Naive thymus-derived CD4-positive, alpha-beta T cell (primary cell): Measurements from ENCODE around the gene DMXL1. TPM values are rescaled to one million over a fixed set of nuclear protein-coding genes. Genes with fewer than 3 reads are reported as not detected.

Experiments used
- ATAC-seq: fragments of 150-1000 bp; cut with Tn5 transposase; 2 replicates; pipeline ENCODE4 v1.10.0; 2021; ENCODE audit warnings: mild to moderate bottlenecking, moderate library complexity
- CTCF ChIA-PET: fragments of 350-600 bp; sonication (Branson Sonifier 250); formaldehyde crosslinking; loops from one replicate; lab custom pipeline; 2021; ENCODE audit warnings: antibody characterized with exemption; lab: Charles Lee
- POLR2A ChIA-PET: fragments of 350-600 bp; sonication (Branson Sonifier 250); formaldehyde crosslinking; loops from one replicate; lab custom pipeline; 2021; ENCODE audit warnings: antibody characterized with exemption, inconsistent platforms; lab: Charles Lee
- DNase-seq, 9 donors: peaks; one replicate each; pipeline versions ENCODE4 v3.0.0 to v3.0.0-alpha.2; 2020 to 2022; ENCODE audit warnings: mixed read lengths in 1 of 9
- H3K27ac ChIP-seq: one replicate; pipeline ENCODE4 v1.7.0; 2013; ENCODE audit warnings: mild to moderate bottlenecking, low read depth, low read length, moderate library complexity
- H3K27me3 ChIP-seq, 2 donors: one replicate each; pipeline ENCODE4 v1.7.0; 2013; ENCODE audit warnings: low read length in 2 of 2, mild to moderate bottlenecking in 2 of 2, moderate library complexity in 2 of 2; ENCODE audit not compliant: control insufficient read depth in 2 of 2, insufficient read depth in 2 of 2
- H3K36me3 ChIP-seq, 3 experiments: 1 replicate in 2 of 3; 2 replicates in 1 of 3; pipeline ENCODE4 v1.7.0; 2013; ENCODE audit warnings: low read length in 3 of 3, mild to moderate bottlenecking in 3 of 3, moderate library complexity in 1 of 3; ENCODE audit not compliant: insufficient read depth in 3 of 3, control insufficient read depth in 2 of 3
- H3K4me1 ChIP-seq, 2 donors: one replicate each; pipeline ENCODE4 v1.7.0; 2013; ENCODE audit warnings: low read length in 2 of 2, mild to moderate bottlenecking in 2 of 2, moderate library complexity in 1 of 2; ENCODE audit not compliant: control insufficient read depth in 2 of 2, insufficient read depth in 2 of 2
- H3K4me3 ChIP-seq: 2 replicates; pipeline ENCODE4 v1.7.0; 2013; ENCODE audit warnings: mild to moderate bottlenecking, low read length
- H3K9me3 ChIP-seq, 3 experiments: 1 replicate in 2 of 3; 2 replicates in 1 of 3; pipeline ENCODE4 v1.7.0; 2013; ENCODE audit warnings: low read length in 3 of 3; ENCODE audit not compliant: control insufficient read depth in 2 of 3
- H3K27ac Mint-ChIP-seq, 9 donors: one replicate each; pipeline ENCODE4 v1.8.0; 2020 to 2022; ENCODE audit warnings: mixed read lengths in 9 of 9, mild to moderate bottlenecking in 8 of 9, moderate library complexity in 5 of 9, inconsistent platforms in 2 of 9
- H3K27me3 Mint-ChIP-seq, 5 donors: one replicate each; pipeline ENCODE4 v1.8.0; 2021 to 2022; ENCODE audit warnings: mixed read lengths in 5 of 5, mild to moderate bottlenecking in 1 of 5
- H3K36me3 Mint-ChIP-seq, 5 donors: one replicate each; pipeline ENCODE4 v1.8.0; 2020 to 2022; ENCODE audit warnings: mixed read lengths in 5 of 5, mild to moderate bottlenecking in 3 of 5, inconsistent platforms in 1 of 5
- H3K4me1 Mint-ChIP-seq, 7 donors: one replicate each; pipeline ENCODE4 v1.8.0; 2020 to 2022; ENCODE audit warnings: mixed read lengths in 7 of 7, mild to moderate bottlenecking in 3 of 7, inconsistent platforms in 1 of 7
- H3K4me3 Mint-ChIP-seq, 10 donors: one replicate each; pipeline ENCODE4 v1.8.0; 2020 to 2022; ENCODE audit warnings: mild to moderate bottlenecking in 10 of 10, mixed read lengths in 10 of 10, moderate library complexity in 6 of 10, inconsistent platforms in 2 of 10
- H3K9me3 Mint-ChIP-seq, 11 donors: one replicate each; pipeline ENCODE4 v1.8.0; 2020 to 2022; ENCODE audit warnings: mixed read lengths in 11 of 11, mild to moderate bottlenecking in 4 of 11, inconsistent platforms in 1 of 11, moderate library complexity in 1 of 11
- intact Hi-C, 2 donors: fragments of 100-400 bp; cut with micrococcal nuclease; formaldehyde crosslinking; loops; one replicate each; pipeline ENCODE4 v1.15.1; 2023
- polyA plus RNA-seq, 2 donors: library from polyadenylated mRNA; unstranded; fragments of 300-500 nt; fragmentation: Illumina TruSeq; gene quantifications; one replicate each; pipeline ENCODE4 v1.2.3, GENCODE V29; 2021
- total RNA-seq, 6 experiments: library from RNA in 5 of 6; stranded (reverse) in 5 of 6; gene quantifications; 1 replicate in 5 of 6; 2 replicates in 1 of 6; pipeline ENCODE4 v1.2.3 and lab custom pipeline; 2021 to 2026

DMXL1 gene
- total and polyA plus RNA-seq, 7 experiments from 2014 or later: 16.5 to 40.8 (median 32.0) TPM

DNA sequence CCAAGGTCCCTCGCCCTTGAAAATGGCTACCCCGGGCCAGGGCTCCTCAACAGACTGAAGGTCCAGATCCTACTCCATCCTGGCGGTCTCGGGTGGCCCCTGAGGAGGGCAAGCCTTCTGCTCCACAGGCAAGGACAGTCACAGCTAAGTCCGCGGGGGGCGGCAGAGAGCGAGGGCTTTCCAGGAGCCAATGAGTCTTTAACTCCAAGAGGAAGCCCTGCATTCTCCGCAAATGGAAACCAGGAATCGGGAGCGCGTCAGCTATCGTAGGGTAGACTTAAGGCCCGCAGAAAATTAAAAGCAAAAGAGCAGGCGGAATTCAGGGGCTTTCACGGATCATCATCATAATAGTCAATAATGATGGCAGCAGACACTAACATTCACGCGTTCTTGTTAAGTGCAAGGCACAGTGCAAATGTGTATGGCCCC lies 197.1 kb downstream of the DMXL1 start:
- peaks cover 24 to 32% of the 10 kb centered on the region in 2 donors for H3K4me1 ChIP-seq
- peak overlapping the region; percentile 85 for H3K27ac ChIP-seq
- no peaks in the 10 kb centered on the region for H3K27me3 Mint-ChIP-seq
- peaks cover 47 to 74% (median 72%) of the 10 kb centered on the region in 7 donors for H3K4me1 Mint-ChIP-seq
- intact Hi-C loops: loop anchor here (1.0 to 5.0 kb wide), 18 partner anchors 10 to 280 kb away; partner anchors contain the start of genes HSD17B4 (in 2 of the 2), DTWD2 (in 1 of the 2) and TNFAIP8 (in 1 of the 2)
- ChIA-PET CTCF (interaction anchor here (0.6 to 1.7 kb wide), 5 partner anchors 10 to 202 kb away, joined by 3 to 6 read pairs (median 5); no protein-coding TSS in a partner anchor), POLR2A (interaction anchor here (0.5 to 21.1 kb wide), 12 partner anchors 11 to 197 kb away, joined by 3 to 466 read pairs (median 3); partner anchors contain the start of gene DMXL1)
- H3K27me3 ChIP-seq: no peaks in the 10 kb centered on the region
- H3K27ac Mint-ChIP-seq: peak overlapping the region; percentile 87 to 99 (median 96)
- peak overlapping the region; percentile 96 for H3K4me3 ChIP-seq
- DNase-seq (peak; percentile 66 to 91 (median 75)), ATAC-seq (peak; percentile 89)
- peaks cover 0 to 12% (median 4%) of the 10 kb centered on the region in 11 donors for H3K9me3 Mint-ChIP-seq
- H3K36me3 Mint-ChIP-seq: peaks cover 0 to 49% (median 4%) of the 10 kb centered on the region in 5 donors
- H3K4me3 Mint-ChIP-seq: peak overlapping the region; percentile 95 to 100 (median 98)
- peaks cover 0 to 12% (median 0%) of the 10 kb centered on the region in 3 experiments for H3K36me3 ChIP-seq
- H3K9me3 ChIP-seq: no peaks in the 10 kb centered on the region

DNA sequence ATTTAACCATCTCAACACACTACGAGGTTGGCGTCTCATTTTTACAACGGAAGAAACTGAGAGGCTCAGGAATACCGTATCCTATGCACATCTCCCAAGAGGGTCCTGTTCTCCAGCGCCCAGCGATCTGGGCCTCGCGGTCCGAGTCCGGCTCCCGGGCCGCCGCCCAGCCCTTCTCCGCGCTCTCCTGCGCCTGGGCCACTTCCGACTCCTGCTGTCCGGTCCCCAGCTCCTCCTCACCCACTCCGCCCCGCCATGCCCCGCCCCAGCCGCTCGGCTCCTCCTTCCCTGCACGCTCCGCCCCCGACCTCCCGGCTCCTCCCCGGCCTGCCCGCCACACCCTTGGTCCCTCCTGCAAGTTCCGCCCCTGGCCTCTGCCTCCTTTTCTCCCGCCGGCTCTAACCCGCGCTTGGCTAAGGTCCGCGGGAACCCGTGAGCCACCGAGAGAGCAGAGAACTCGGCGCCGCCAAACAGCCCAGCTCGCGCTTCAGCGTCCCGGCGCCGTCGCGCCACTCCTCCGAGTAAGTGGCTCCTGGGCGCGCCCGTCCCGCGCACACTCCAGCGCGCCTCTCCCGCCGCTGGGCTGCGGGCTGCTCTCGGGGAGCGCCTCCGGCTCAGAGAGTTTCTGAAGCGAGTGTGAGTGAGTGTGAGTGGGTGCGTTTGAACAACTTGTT lies 197.6 kb downstream of the DMXL1 start:
- ChIA-PET POLR2A (interaction anchor here (0.5 to 21.1 kb wide), 12 partner anchors 11 to 198 kb away, joined by 3 to 466 read pairs (median 3); partner anchors contain the start of gene DMXL1), CTCF (interaction anchor here (0.6 to 1.7 kb wide), 5 partner anchors 9 to 202 kb away, joined by 3 to 6 read pairs (median 5); no protein-coding TSS in a partner anchor)
- Mint-ChIP-seq H3K27me3 (no peaks in the 10 kb centered on the region), H3K4me1 (peaks cover 52 to 74% (median 72%) of the 10 kb centered on the region in 7 donors), H3K4me3 (peak overlapping the region; percentile 95 to 100 (median 98)), H3K9me3 (peaks cover 0 to 7% (median 0%) of the 10 kb centered on the region in 11 donors), H3K36me3 (peaks cover 0 to 45% (median 0%) of the 10 kb centered on the region in 5 donors), H3K27ac (peak overlapping the region; percentile 87 to 99 (median 96))
- DNase-seq (peak; percentile 85 to 100 (median 91)), ATAC-seq (peak; percentile 94)
- peak overlapping the region; percentile 85 for H3K27ac ChIP-seq
- H3K27me3 ChIP-seq: no peaks in the 10 kb centered on the region
- peaks cover 29 to 34% of the 10 kb centered on the region in 2 donors for H3K4me1 ChIP-seq
- H3K4me3 ChIP-seq: peak overlapping the region; percentile 96
- H3K36me3 ChIP-seq: peaks cover 0 to 12% (median 0%) of the 10 kb centered on the region in 3 experiments
- H3K9me3 ChIP-seq: no peaks in the 10 kb centered on the region
- intact Hi-C loops: loop anchor here (1.0 to 5.0 kb wide), 19 partner anchors 10 to 280 kb away; partner anchors contain the start of genes HSD17B4 (in 2 of the 2), DTWD2 (in 1 of the 2) and TNFAIP8 (in 1 of the 2)

DNA sequence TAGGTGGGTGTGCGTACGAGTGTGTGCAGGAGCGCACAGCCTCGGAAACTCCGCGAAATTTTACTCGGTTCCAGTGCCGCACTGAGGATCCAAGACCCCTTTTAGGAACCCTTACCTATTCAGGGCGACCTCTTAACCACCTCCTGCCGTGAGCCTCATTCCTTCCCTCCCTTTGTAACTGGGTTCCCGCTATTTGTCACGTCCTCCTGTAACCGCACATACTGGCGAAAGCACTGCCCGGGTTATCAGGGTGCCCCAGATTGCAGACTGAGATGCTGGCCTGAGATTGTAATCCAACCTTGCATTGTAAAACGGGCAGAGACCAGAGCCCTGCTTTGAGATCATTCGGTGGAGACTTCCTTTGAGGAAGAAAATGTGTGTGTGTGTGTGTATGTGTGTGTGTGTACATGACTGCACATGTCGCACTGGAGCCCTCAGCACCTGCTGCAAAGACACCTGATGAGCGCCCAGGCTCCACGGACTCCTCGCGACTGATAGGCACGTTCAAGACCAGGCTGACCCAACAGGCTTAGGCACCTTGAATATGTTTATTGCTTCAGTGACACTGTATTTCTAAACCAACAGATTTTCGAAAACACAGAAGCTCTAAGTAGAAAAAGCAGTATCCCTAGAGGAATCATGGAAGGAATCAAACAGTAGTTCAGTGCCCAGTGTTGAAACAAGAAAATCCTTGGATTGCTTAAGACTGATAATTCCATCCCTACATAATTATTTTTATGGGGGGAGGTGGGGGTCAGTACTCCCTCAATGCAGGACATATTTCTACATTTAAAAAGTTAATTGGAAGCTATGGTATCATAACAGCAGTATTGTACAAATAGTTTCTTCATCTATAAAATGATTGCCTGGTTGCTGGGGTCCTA lies 198.4 kb downstream of the DMXL1 start:
- Mint-ChIP-seq H3K4me1 (peaks cover 54 to 74% (median 72%) of the 10 kb centered on the region in 7 donors), H3K27me3 (no peaks in the 10 kb centered on the region), H3K9me3 (peaks cover 0 to 5% (median 0%) of the 10 kb centered on the region in 11 donors), H3K36me3 (peaks cover 0 to 41% (median 0%) of the 10 kb centered on the region in 5 donors), H3K27ac (peak overlapping the region; percentile 87 to 99 (median 96)), H3K4me3 (peak overlapping the region; percentile 95 to 100 (median 98))
- H3K27me3 ChIP-seq: no peaks in the 10 kb centered on the region
- H3K4me1 ChIP-seq: peaks cover 35 to 37% of the 10 kb centered on the region in 2 donors
- DNase-seq: peak in 8 of 9 donors; percentile 45 to 63 (median 52)
- ChIA-PET POLR2A (interaction anchor here (1.0 to 21.1 kb wide), 11 partner anchors 15 to 237 kb away, joined by 3 to 466 read pairs (median 5); partner anchors contain the start of gene DMXL1), CTCF (interaction anchor here (0.6 to 1.8 kb wide), 5 partner anchors 40 to 281 kb away, joined by 3 to 10 read pairs (median 4); partner anchors contain the start of genes DMXL1 and DTWD2)
- ATAC-seq: no peak
- peak overlapping the region; percentile 85 for H3K27ac ChIP-seq
- intact Hi-C loops: loop anchor here (1.0 to 5.0 kb wide), 10 partner anchors 15 to 247 kb away; partner anchors contain the start of genes HSD17B4 (in 2 of the 2) and TNFAIP8 (in 1 of the 2)
- no peaks in the 10 kb centered on the region for H3K9me3 ChIP-seq
- peaks cover 0 to 12% (median 0%) of the 10 kb centered on the region in 3 experiments for H3K36me3 ChIP-seq
- peak overlapping the region; percentile 96 for H3K4me3 ChIP-seq

DNA sequence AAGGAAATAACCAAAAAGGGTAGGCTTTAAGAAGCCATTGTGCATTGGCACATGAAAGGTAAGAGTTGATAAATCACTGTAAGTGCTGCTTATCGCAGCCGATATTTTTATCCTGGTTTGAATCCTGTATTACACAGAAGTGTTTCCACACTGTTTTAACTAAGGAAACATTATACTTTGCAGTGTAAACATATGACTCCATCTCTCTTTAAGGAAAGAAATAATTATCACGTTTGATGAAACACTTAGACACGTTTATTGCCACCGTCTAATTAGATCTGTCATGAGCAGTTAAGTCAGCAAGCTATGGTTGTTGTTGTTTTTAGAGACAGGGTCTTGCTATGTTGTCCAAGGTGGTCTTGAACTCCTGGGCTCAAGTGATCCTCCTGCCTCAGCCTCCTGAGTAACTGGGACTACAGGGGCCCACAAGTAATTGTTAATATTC lies 199.3 kb downstream of the DMXL1 start:
- no peak for ATAC-seq
- peak overlapping the region; percentile 96 for H3K4me3 ChIP-seq
- POLR2A ChIA-PET: interaction anchor here (0.8 to 21.1 kb wide), 10 partner anchors 14 to 238 kb away, joined by 3 to 466 read pairs (median 6); partner anchors contain the start of gene DMXL1

DNA sequence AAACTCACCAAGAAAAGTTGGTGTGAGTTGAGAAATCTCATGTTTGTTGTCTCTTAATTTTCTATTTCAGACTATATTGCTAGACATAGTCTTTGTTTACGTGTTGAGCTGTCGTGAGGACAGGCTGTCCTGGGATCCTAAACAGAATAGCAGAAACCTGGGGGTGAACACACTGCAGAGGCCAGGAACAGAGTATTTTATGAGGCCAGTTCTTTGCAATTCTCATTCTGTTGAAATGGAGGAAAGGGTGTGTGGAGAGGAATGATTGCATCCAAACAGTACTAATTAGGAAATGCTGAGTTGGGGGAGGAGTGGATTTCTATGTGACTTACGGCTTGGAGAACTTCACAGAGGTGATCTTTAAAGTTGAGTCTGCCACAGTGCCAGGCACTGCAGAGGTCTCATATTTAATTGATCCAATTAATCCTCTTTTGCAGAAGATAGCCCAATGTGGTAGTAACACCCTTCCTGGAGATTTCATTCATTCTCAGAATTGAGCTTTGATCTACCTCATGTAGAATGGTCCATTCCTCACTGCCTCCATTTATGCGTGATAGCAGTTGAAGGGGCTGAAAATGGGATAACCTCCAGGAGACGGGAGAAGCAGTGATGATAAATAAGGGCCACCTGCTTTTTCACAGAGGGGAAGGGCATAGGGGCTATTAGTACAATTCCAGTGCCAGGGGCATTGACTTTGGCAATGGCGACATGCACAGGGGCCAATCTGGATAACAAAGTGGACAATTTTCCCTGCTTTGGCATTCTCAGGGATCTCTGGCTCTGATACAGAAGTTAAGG lies 200.3 kb downstream of the DMXL1 start:
- Mint-ChIP-seq H3K27ac (peak overlapping the region; percentile 84 to 99 (median 95)), H3K27me3 (no peaks in the 10 kb centered on the region), H3K4me1 (peaks cover 67 to 81% (median 74%) of the 10 kb centered on the region in 7 donors), H3K36me3 (peaks cover 0 to 32% (median 0%) of the 10 kb centered on the region in 5 donors), H3K4me3 (peak overlapping the region; percentile 88 to 100 (median 98)), H3K9me3 (no peaks in the 10 kb centered on the region)
- ATAC-seq: no peak
- H3K4me3 ChIP-seq: peak overlapping the region; percentile 96
- no peaks in the 10 kb centered on the region for H3K9me3 ChIP-seq
- ChIA-PET POLR2A (interaction anchor here (0.6 to 21.1 kb wide), 8 partner anchors 13 to 200 kb away, joined by 3 to 466 read pairs (median 21); partner anchors contain the start of gene DMXL1), CTCF (interaction anchor here (0.7 to 1.9 kb wide), 6 partner anchors 18 to 141 kb away, joined by 3 to 5 read pairs (median 4); no protein-coding TSS in a partner anchor)
- H3K36me3 ChIP-seq: peaks cover 0 to 12% (median 0%) of the 10 kb centered on the region in 3 experiments
- H3K4me1 ChIP-seq: peaks cover 52 to 54% of the 10 kb centered on the region in 2 donors
- no peaks in the 10 kb centered on the region for H3K27me3 ChIP-seq
- intact Hi-C loops: no loop called here
- peak overlapping the region; percentile 85 for H3K27ac ChIP-seq
- DNase-seq: no peak

More for the DNA sequence above, 199.3 kb downstream of the DMXL1 start:
- Mint-ChIP-seq H3K27ac (peak overlapping the region; percentile 87 to 99 (median 96)), H3K4me1 (peaks cover 60 to 78% (median 74%) of the 10 kb centered on the region in 7 donors), H3K36me3 (peaks cover 0 to 38% (median 0%) of the 10 kb centered on the region in 5 donors), H3K9me3 (peaks cover 0 to 2% (median 0%) of the 10 kb centered on the region in 11 donors), H3K4me3 (peak overlapping the region; percentile 95 to 100 (median 98)), H3K27me3 (no peaks in the 10 kb centered on the region)
- peaks cover 43 to 45% of the 10 kb centered on the region in 2 donors for H3K4me1 ChIP-seq
- H3K9me3 ChIP-seq: no peaks in the 10 kb centered on the region
- DNase-seq: no peak
- H3K27me3 ChIP-seq: no peaks in the 10 kb centered on the region
- CTCF ChIA-PET: interaction anchor here (0.7 to 1.9 kb wide), 7 partner anchors 19 to 282 kb away, joined by 3 to 10 read pairs (median 5); partner anchors contain the start of genes DMXL1 and DTWD2
- H3K36me3 ChIP-seq: peaks cover 0 to 12% (median 0%) of the 10 kb centered on the region in 3 experiments
- peak overlapping the region; percentile 85 for H3K27ac ChIP-seq
- intact Hi-C loops: no loop called here
